T-helper 1 cell treated with Interleukin-12 subunit alpha and Interleukin-12 subunit beta and Interleukin-4 antibody, amounts not matched to agents 30 ng/mL and 1 ng/mL, for 36 hours (primary cell): ENCODE results near the gene REC8. TPM values are rescaled to one million over a fixed set of nuclear protein-coding genes. Genes with fewer than 3 reads are reported as not detected.
"Not testable (repeated sequence)": the region's sequence is repeated elsewhere in the genome, so short reads cannot be mapped to it uniquely, and the experiment has no call there.

ENCODE experiments used
- intact Hi-C: fragments of 100-400 bp; cut with micrococcal nuclease; formaldehyde crosslinking; loops from one replicate; pipeline ENCODE4 v1.15.1; 2024
- total RNA-seq: library from RNA; stranded (reverse); gene quantifications from 2 replicates; pipeline ENCODE4 v1.2.3, GENCODE V29; 2022

The REC8 gene
- total RNA-seq, 1 donor from 2014 or later = 78.3 TPM

GRCh38 chr14:24198814-24199524 is 27.1 kb downstream of the REC8 start:
- intact Hi-C loops = loop anchor here (5.0 kb wide), 1 partner anchor 647 kb away; the partner anchor contains the start of gene ZFHX2

GRCh38 chr14:24202538-24202937 is 30.7 kb downstream of the REC8 start:
- intact Hi-C loops = not testable (repeated sequence)

DNA sequence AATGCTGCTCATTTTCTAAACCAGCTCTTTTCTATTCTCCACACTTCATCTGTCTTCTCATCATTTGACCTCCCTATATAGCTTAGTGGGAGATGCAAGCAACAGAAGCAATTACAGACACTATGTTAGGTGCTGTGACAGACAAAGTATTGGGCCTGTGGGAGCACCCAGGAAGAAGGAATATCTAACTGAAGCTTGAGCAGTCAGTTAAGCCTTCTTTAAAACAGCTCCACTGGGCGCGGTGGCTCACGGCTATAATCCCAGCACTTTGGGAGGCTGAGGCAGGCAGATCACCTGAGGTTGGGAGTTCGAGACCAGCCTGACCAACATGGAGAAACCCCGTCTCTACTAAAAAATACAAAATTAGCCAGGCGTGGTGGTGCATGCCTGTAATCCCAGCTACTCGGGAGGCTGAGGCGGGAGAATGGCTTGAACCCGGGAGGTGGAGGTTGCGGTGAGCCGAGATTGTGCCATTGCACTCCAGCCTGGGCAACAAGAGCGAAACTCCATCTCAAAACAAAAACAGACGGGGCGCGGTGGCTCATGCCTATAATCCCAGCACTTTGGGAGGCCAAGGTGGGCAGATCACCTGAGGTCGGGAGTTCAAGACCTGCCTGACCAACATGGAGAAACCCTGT is 31.5 kb downstream of the REC8 start:
- intact Hi-C loops = not testable (repeated sequence)

- intact Hi-C loops = no loop called here
Measured at GRCh38 chr14:24204163-24205146, 32.6 kb downstream of the REC8 start.

- intact Hi-C loops = no loop called here
Measured at GRCh38 chr14:24206260-24207103, 34.6 kb downstream of the REC8 start.

DNA sequence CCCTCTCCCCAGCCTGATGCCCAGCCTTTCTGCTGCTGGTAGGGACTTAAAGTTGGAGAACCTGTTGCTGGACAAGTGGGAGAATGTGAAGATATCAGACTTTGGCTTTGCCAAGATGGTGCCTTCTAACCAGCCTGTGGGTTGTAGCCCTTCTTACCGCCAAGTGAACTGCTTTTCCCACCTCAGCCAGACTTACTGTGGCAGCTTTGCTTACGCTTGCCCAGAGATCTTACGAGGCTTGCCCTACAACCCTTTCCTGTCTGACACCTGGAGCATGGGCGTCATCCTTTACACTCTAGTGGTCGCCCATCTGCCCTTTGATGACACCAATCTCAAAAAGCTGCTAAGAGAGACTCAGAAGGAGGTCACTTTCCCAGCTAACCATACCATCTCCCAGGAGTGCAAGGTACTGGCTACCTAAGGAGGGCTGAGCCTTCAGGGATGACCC is 35.2 kb downstream of the REC8 start:
- intact Hi-C loops = no loop called here

- intact Hi-C loops = no loop called here
Measured at GRCh38 chr14:24207625-24208024, 35.7 kb downstream of the REC8 start.

- intact Hi-C loops = loop anchor here (5.0 to 10.0 kb wide), 2 partner anchors 463 to 889 kb away; partner anchors contain the start of gene PABPN1
Measured at GRCh38 chr14:24211311-24211710, 39.4 kb downstream of the REC8 start.

GRCh38 chr14:24212924-24213865 is 41.3 kb downstream of the REC8 start, which contains the start of gene CHMP4A:
Gene CHMP4A (minus strand): TSS chr14:24213488. CDS start chr14:24213439, 49 bp downstream.
- intact Hi-C loops = loop anchor here (1.0 to 10.0 kb wide), 11 partner anchors 18 to 891 kb away; partner anchors contain the start of genes DCAF11, DHRS1, EMC9 and IPO4

- intact Hi-C loops = loop anchor here (1.0 to 10.0 kb wide), 11 partner anchors 19 to 892 kb away; partner anchors contain the start of genes DCAF11, DHRS1, EMC9 and IPO4
Measured at GRCh38 chr14:24213866-24214662, 42.2 kb downstream of the REC8 start.

DNA sequence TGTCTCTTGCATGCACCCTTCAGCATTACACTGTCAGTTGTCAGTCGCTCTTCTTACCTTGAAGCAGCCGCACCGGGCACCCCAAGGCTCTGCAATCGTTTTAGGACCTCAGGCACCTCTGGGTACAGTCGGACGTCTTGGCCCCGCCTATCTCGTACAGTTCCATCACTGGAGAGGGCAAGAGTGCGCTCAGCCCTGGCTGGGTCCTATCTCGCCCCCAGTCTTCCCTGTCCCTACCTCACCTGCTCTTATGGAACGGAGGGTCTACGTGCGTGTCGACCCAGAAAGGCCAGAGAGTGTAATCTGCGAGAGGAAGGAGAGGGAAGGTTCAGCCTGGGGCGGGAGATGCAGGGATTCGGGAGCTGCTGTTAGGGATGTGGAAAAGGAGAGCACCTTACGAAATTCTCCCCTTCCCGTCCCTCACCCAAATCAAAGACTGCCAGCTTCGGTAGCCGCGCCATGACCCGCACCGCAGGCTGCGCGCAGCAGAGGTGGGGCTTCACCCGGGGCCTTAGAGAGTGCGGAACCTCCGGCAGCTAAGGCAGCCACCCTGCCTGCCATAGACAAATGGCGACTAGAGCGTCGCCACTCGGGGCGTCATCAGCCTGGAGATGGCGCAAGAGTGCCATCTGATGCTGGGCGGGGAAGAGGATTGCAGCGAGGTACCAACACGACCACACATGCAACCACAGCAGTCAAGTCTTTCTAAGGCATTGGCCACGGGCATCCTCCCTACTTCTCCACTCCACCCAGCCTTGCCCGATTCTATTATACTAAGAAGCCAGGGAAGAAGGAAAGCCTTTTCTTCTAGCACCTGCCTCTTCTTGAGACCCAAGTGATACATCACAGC is 43.8 kb downstream of the REC8 start, which contains the start of gene MDP1:
MDP1 (minus strand) TSS at position 572 of the 850 bp plus-strand sequence; CDS start at position 461, 111 bp downstream.
- intact Hi-C loops = loop anchor here (1.0 to 10.0 kb wide), 8 partner anchors 17 to 459 kb away; partner anchors contain the start of genes GMPR2, NEDD8, RABGGTA and RNF31

DNA sequence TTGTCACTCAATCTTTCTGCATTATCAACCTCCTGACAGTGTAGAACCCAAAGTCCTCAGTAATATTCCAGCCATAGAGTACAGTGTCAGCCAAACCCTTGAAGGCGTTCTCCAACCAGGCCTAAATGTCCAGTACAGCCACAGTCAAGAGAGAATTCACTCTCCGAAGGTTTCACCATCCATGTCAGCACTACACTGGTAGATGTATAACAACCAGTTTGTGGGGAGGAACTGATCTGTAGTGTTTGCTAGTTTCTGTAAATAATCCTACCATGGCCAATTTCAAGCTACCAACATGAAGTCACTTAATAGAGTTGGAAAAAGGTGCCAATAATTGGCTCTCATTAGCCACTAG is 44.4 kb downstream of the REC8 start:
- intact Hi-C loops = loop anchor here (1.0 to 10.0 kb wide), 8 partner anchors 16 to 458 kb away; partner anchors contain the start of genes GMPR2, NEDD8, RABGGTA and RNF31

DNA sequence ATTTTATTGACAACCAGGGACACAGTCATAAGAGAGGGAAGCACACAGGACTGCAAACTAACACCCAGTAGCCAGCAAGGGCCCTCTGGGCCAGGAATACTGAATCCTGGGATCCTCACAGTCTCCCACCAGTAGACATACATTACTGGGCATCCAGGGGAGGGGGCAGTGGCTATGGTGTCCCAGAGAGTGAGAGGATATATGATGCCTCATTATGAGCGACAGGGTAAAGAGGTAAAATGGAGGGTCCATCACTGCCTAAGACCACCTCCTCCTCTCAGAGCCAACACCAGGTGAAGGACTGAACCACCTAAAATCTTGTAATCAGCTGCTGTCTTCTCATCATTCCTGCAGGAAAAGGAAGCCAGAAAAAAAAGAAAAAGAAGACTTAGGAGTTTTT is 45.0 kb downstream of the REC8 start:
- intact Hi-C loops = loop anchor here (1.0 to 10.0 kb wide), 8 partner anchors 15 to 458 kb away; partner anchors contain the start of genes GMPR2, NEDD8, RABGGTA and RNF31

DNA sequence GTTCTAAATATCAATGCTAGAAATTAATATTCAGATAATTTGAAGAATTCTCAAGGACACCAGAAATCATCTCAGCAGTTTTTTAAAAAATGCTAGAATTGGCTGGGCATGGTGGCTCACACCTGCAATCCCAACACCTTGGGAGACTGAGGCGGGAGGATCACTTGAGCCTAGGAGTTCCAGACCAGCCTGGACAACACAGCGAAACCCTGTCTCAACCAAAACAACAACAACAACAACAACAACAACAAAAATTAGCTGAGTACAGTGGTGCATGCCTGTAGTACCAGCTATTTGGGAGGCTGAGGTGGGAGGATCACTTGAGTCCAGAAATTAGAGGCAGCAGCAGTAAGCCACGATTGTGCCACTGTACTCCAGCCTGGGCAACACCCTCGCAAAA is 47.2 kb downstream of the REC8 start:
- intact Hi-C loops = loop anchor here (10.0 kb wide), 1 partner anchor 456 kb away; no protein-coding TSS in a partner anchor

DNA sequence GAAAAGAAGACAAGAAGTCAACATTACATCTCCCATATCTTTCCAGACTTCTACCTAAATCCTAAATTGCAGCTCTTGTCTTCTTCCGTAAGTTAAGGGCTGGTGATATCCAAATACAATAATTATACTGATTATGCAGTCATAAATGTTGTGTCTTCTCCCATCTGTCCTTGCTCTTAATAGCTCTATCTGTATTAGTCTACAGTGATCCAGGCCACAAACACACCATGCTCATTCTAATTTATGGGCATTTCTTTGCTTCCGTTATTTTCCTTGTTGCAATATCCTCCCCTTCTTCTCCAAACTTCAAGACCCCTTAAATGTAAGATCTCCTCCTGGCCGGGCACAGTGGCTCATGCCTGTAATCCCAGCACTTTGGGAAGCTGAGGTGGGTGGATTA is 47.6 kb downstream of the REC8 start:
- intact Hi-C loops = loop anchor here (10.0 kb wide), 1 partner anchor 455 kb away; no protein-coding TSS in a partner anchor

- intact Hi-C loops = not testable (repeated sequence)
Measured at GRCh38 chr14:24222987-24223386, 51.1 kb downstream of the REC8 start.

DNA sequence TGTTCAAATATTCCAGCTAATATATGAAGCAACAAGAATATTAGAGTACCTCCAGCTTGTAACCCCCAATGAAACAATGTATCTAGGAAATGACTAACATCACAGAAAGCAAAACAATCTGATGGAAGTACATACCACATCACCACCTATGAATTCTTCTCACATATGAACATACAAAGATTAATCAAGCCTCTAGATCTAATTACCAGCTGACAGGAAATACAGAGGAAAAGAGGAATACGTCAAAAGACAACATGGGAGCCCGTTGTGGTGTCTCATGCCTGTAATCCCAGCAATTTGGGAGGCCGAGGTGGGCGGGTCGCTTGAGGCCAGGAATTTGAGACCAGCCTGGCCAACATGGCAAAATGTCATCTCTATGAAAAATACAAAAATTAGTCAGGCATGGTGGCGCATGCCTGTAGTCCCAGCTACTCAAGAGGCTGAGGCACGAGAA is 52.8 kb downstream of the REC8 start:
- intact Hi-C loops = no loop called here
